Measurements from ENCODE around the gene COPA.

COPA gene

GRCh38 chr1:160362168-160362957 lies 19.3 kb upstream of the COPA start:
- DNase-seq, result no peak

DNA sequence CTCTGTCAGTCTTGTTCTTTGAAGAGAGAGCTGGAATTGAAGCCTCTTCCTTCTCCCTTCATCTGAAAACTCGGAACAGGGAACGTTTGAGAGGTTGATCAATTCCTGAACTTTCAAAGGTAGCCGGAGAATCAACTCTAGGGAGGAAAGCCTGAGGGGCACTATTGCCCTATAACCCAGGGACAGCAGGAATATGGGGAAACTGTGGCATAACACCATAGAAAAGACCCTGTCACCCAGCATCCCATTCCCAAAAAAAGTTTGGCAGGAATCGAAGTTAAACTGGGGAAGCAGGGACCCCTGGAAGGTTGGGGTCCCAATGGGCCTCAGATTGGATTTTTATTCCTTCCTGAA lies 18.7 kb upstream of the COPA start:
- DNase-seq, result no peak

- no peak for DNase-seq
Measured at GRCh38 chr1:160361199-160361598, 18.1 kb upstream of the COPA start.

GRCh38 chr1:160360227-160360695 lies 17.2 kb upstream of the COPA start:
- DNase-seq, result no peak

DNA sequence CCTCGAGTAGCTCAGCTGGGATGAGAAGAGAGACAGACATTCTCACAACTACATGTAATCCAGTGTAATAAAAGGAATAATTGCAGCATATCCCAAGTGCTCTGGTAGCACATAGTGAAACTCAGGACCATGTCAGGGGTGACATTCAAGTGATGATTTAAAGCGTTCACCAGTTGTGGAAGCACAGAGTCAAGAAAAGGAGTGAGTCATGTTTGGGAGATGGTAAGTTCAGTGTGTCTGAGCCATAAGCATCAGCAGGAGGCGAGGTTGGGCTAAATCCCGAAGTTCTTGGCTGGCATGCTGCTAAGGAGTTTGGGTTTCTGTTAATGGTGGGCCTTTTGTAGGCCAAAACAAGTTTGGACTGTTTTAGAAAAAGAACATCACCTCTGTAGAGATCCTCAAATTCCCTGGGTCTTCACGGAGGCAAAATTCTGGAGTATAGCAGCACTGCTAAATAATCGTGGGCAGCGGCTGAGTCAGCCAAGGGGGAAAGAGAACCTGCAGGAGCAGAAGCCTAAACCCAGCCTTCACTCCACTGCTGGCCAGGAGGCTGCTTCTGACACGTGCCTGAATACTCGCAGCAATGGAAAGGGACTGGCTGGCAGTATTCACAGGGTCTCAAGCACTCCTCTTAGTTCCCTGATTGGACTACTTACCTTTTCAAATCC lies 16.6 kb upstream of the COPA start:
- no peak for DNase-seq

DNA sequence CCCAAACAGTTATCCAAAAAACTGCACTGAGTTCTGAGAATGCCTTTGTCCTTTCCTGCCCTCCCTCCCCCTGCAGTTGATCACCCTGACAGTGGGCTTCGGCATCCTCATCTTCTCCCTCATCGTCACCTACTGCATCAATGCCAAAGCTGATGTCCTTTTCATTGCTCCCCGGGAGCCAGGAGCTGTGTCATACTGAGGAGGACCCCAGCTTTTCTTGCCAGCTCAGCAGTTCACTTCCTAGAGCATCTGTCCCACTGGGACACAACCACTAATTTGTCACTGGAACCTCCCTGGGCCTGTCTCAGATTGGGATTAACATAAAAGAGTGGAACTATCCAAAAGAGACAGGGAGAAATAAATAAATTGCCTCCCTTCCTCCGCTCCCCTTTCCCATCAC lies 15.0 kb upstream of the COPA start:
- no peak for DNase-seq

GRCh38 chr1:160357286-160358002 lies 14.4 kb upstream of the COPA start:
- no peak for DNase-seq

- no peak for DNase-seq
Measured at GRCh38 chr1:160354388-160354985, 11.4 kb upstream of the COPA start.

GRCh38 chr1:160353223-160353622 lies 10.2 kb upstream of the COPA start:
- no peak for DNase-seq

DNA sequence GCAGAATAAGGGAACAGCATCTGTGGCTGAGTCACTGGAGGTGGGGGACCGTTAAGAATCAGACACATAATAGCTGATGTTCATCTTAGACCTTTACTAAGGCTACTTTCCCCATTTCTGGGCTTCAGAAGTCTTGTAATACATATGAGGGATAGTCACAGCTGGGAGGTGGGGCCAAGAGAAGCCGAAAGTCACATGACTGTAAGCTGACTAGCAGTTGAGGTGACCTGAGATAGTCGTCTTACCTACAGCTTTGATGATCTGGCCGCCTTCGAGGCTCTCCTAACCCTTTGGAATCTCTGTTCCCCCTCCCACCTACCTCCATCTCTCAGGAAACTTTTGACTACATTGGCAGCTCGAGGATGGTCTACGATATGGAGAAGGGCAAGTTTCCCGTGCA lies 9.5 kb upstream of the COPA start:
- DNase-seq, result no peak

- no peak for DNase-seq
Measured at GRCh38 chr1:160351629-160352028, 8.6 kb upstream of the COPA start.

DNA sequence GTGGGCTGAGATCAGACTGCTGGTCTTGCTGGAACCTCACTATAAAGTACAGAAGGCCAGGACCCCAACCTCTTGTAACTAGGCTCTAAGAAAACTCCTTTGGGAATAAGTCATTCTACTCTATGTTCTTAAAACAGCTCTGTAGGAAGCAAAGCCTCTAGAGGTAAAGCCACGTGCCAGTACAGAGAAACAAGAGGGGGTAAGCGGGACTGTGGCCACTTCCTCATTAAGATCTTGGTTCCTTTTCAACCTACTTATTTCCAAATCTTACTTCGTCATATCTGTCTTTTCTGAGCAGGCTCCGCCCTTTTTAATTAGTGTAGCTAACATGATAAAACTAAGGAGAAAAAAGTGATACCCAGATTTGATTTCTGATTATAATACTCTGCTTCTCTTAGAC lies 3.9 kb upstream of the COPA start:
- no peak for DNase-seq

GRCh38 chr1:160346463-160346862 lies 3.4 kb upstream of the COPA start:
- no peak for DNase-seq

- no peak for DNase-seq
Measured at GRCh38 chr1:160344936-160345335, 1.9 kb upstream of the COPA start.

GRCh38 chr1:160344241-160344640 lies 1.2 kb upstream of the COPA start:
- no peak for DNase-seq

- no peak for DNase-seq
Measured at GRCh38 chr1:160342526-160342925, 524 bp downstream of the COPA start.

DNA sequence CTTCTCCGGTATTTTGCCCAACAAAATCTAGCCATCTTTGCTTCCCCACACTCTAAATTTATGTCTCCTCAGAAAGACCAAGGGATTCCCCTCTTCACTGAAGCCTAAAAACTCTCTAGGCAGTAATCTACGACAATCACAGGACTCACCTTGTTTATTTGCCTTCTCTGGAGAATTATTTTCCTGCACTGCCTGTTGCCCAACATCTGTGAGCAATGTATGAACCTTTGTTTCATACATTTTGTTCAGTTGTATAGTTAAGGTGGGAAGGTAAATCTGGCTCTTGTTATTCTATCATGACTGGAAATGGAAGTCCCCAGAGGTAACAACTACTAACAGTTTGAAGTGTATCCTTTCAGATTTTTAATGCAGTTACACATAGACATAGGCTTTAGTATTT lies 2.2 kb downstream of the COPA start:
- DNase-seq, result no peak

DNA sequence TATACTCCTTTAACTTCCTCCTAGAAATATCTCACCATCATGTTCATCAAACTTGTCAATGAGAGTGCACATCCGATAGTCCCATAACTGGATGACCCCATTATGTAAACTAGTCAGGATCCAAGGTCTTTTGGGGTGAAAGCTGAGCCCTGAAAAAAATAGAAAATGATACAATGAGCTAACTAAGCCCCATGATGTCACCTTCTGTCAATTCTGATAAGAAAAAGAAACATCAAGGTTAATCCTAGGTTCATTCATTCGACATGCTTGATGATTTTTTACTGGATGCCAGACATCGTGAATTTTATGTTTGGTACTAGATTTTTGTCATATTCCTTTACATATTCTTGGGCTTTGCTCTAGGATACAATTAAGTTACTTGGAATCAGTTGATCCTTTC lies 2.9 kb downstream of the COPA start:
- DNase-seq, result no peak

- DNase-seq, result no peak
Measured at GRCh38 chr1:160338580-160338979, 4.5 kb downstream of the COPA start.

- DNase-seq, result no peak
Measured at GRCh38 chr1:160332516-160332915, 10.5 kb downstream of the COPA start.

- DNase-seq, result no peak
Measured at GRCh38 chr1:160330119-160330518, 12.9 kb downstream of the COPA start.

DNA sequence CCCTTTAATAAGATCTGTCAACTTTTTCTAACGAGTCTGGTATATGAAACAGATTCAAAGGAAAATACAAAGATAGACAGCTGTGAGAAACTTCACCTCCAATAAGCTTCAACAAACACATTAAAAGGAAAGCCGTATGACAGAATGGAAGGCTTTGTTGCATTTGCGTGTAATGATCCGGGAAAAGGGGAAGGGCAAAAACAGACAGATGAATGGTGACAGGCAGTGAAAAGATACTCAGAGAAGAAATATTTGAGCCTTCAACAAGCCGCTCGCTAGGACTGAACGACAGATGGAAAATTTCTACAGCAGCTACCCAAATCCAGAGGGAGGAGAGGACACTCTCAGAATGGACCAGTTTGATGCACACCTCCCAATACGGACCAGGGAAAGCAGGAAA lies 14.9 kb downstream of the COPA start:
- DNase-seq, result no peak

DNA sequence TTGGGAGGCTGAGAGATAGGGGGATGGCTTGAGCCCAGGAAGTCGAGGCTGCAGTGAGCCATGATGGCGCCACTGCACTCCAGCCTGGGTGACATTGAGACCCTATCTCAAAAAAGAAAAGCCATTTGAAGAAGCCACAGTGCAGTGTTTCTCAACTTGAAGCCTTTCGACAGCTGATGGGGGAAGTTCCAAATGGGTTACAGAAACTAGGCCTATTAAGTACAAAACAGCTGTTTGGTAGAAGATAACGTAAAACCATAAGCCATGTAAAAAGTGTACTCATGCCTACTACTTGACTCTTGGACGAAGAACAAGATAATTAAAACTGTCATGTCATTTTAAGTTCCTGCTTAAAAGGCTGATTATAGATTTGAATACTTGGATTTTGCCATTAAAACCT lies 16.6 kb downstream of the COPA start:
- no peak for DNase-seq

DNA sequence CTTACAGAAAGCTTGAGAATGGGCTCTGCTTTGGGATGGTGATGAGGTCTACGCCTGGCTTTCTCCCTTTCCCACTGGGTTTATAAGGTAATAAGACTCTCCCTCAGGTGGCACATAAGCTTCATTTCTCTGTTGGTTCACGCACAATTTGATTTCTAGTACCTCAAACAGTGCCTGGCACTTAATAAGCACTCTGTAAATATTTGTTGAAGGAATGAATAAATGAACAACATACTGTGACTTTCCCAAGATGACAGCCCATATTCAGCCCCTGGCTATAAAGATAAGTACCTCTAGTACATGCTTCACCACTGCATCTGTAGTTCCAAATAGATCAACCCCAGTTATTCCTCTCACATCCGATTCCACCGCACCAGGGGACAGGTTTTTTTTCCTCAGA lies 17.8 kb downstream of the COPA start:
- no peak for DNase-seq
